Limb (tissue), 2 donors: ENCODE results near the gene FAP.

ENCODE experiments used
- DNase-seq, 2 donors: peaks; one replicate each; pipeline ENCODE4 v3.0.0-alpha.2; 2016; ENCODE audit errors: extremely low spot score in 2 of 2

The FAP gene, protein sequence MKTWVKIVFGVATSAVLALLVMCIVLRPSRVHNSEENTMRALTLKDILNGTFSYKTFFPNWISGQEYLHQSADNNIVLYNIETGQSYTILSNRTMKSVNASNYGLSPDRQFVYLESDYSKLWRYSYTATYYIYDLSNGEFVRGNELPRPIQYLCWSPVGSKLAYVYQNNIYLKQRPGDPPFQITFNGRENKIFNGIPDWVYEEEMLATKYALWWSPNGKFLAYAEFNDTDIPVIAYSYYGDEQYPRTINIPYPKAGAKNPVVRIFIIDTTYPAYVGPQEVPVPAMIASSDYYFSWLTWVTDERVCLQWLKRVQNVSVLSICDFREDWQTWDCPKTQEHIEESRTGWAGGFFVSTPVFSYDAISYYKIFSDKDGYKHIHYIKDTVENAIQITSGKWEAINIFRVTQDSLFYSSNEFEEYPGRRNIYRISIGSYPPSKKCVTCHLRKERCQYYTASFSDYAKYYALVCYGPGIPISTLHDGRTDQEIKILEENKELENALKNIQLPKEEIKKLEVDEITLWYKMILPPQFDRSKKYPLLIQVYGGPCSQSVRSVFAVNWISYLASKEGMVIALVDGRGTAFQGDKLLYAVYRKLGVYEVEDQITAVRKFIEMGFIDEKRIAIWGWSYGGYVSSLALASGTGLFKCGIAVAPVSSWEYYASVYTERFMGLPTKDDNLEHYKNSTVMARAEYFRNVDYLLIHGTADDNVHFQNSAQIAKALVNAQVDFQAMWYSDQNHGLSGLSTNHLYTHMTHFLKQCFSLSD

DNA sequence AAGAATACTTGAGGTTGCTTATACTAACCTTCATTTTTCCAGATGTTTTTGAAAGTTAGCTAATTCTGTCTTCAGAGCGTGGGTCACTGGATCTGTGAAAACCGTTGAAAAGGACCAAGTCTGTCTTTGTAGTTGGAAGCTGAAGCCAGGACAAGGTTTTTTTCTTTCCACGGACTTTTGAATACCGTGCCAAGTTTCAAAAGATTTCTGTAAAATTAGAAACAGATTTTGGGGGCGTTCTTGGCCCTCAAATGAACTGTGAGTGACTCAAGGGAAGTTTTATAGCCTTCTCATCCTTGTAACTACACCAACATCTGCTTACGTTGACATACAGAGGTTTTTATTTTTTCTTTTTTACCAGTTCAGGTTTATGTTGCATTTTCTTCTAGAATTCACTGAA, at the start of gene FAP:
TSS of gene FAP (minus strand) at position 152 of the 400 bp plus-strand sequence. CDS start at position 34, 118 bp downstream.
- peak in 1 of 2 donors; percentile 89 for DNase-seq

- no peak for DNase-seq
Observed at GRCh38 chr2:162291748-162292147, 48.5 kb upstream of the FAP start.

DNA sequence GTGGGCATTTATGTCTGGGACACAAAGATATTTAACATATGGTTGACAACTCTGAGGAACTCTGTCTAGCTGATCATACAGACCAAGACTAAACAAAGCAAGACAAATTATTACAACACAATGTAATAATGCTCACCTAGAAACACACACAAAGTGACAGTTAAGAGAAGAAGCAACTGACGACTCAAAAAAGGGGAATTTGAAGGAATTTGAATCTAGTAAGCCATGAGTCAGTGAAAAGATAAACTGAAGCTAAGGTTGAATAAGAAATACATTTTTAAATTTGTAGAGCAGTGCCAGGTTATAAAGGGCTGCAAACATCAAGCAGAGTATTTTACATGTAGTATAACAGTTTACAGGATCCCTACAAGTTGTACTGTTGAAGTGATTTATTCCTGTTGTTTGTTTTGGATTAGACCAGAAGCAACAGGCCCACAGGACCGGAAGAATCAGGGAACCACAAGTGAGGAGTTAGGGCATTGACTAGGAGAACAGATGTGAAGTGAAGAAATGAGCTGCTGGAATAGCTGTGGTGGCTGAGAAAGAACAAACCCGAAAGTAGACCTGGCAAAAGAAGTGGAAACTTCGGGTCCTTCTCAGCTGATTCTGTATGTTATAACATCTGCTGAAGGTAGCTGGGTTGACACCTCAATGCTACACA, 39.6 kb upstream of the FAP start:
- no peak for DNase-seq

- no peak for DNase-seq
Observed at GRCh38 chr2:162280654-162281053, 37.4 kb upstream of the FAP start.

GRCh38 chr2:162277381-162277780, 34.1 kb upstream of the FAP start:
- DNase-seq: no peak

- no peak for DNase-seq
Observed at GRCh38 chr2:162267996-162268395, 24.8 kb upstream of the FAP start.

DNA sequence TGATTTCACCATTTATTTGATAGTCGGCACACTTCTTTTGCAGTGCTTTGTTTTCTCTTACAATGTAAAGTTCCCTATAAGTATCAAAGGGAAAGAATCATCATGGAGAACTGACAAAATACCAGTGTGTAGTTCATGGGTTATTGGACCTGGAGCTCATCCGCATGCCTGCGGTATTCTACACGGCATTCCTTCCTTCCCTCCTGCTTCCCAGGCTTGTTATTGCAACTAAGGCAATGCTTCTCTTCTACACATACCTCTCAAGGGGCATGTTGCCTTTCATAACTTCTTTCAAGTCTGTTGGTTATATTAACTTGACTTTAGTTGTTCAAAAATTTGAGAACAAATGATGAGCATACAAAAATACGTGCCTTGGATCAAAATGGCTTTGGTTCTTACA, 24.3 kb upstream of the FAP start:
- no peak for DNase-seq

DNA sequence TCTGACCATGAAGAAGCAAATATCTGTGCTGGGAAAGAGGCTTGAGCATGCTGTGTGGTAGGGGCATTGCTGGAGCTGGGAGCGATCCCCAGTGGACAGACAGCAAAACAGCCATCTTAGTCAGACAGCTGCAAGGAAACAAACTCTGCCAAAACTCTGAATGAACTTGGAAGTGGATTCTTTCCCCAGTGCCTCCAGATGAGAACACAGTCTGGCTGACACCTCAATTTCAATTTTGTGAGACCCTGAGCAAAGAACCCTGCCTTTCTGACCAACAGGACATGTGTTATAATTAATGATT, 23.2 kb upstream of the FAP start:
- peak in 1 of 2 donors; percentile 49 for DNase-seq

GRCh38 chr2:162265666-162266459, 22.6 kb upstream of the FAP start:
- DNase-seq: no peak

DNA sequence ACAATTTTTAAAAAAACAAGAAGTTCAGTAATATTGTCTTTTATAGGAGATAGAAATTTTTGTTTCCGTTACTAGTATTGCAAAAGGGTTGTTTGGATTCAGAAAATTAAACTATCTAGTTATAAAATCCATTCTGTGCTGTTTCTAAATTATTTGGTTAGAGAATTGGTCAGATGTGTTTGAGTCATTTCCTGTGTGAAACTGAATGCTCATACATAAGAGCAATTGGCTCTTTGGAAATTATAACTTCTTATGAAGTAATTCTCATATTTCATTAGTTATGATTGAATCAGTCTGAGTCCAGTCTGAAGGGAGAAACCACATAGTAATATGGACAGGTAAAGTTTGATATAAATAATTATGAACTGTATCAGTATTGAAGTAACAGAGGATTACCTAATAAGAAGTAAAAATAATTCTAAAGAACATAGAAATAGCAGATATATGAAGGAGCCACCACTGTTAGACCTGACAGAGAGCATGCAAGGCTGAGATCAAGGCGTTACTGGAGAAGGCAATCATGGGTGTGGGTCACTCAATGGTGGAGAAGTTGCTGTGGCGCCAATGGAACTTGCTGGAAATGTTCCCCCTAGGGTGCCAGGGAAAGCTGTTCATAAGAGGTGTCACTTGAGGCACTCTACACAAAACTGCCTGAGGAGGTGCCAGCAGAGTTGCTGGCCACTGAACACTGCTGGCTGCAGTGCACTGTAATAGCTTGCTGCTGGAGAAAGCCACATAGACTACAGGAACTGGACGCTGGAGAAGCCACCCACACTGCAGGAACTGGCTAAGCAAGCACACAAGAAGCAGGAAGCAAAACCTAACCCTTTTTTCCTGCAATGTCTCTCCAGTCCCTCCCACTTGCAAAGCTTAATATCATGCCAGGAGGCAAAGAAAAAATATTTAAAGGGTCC, 18.0 kb upstream of the FAP start:
- no peak for DNase-seq

GRCh38 chr2:162258686-162259085, 15.4 kb upstream of the FAP start:
- no peak for DNase-seq

GRCh38 chr2:162258169-162258568, 14.9 kb upstream of the FAP start:
- DNase-seq: no peak

GRCh38 chr2:162257425-162257824, 14.2 kb upstream of the FAP start:
- DNase-seq: no peak

GRCh38 chr2:162256591-162256991, 13.3 kb upstream of the FAP start:
- DNase-seq: peak in 1 of 2 donors; percentile 55

DNA sequence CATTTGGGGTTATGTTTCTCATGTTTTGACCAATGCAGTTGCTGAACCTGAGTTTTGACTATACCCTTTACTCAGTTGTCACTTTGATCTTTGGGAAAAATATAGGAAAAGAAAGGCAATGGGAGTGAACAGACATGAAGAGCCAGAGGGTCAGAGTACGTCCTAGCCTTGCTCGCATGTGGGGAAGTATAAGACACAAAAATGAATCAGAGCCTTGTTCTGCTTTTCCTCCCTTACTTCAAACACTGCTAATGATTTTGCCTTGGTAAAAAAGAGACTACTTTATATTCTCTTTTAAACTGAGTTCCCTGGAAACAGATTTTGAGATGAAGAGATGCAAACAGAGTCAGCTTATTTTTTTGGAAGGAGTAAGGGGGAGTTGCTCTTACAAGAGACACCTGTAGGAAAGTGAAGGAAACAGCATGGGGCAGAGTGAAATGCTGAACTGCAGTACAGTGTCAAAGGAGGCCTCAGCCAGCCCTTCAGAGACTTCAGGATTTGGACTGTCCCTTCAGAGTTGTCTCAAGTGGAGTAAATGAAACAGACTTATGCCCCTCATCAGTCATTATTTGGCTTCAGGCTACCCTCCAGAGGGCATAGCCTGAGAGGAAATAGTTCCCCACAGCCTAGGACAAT, 11.1 kb upstream of the FAP start:
- DNase-seq: no peak

DNA sequence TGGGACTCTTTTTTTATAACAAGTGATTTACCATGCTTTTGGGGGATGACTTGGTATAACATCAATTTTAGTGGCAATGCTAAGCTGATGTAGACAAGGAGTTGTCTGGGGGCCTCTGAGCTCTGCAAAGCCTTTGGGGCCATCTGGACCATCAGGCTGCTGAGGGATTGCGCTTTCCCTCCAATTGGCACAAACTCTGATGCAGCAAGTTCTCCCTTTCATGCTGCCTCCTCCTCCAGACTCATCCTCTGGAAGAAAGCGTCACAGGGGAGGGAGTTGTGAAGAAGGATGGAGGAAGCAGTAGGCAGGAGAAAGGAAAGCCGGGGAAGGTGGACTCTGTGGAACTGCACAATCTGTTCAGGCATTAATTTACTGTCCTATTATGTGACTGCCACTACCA, 10.2 kb upstream of the FAP start:
- no peak for DNase-seq

- no peak for DNase-seq
Observed at GRCh38 chr2:162252153-162252552, 8.9 kb upstream of the FAP start.

DNA sequence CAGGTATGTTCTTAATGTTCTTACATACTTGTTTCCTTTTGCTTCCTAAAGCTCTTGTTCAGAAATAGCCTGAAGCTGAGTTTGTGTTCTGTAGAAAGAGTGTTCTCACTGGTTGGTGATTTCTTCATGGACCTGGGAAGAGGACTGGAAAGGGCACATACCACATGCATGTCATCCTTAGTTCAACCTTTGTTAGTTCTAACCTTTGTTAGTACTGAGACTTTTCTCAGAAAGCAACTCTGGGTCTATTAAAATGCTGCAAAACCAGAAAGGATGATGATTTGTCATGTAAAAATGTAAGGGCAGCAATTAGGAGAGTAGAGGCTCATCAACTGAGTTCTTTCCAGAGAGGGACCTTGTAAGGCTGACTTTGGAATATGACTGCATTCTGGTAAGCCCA, 2.5 kb upstream of the FAP start:
- DNase-seq: no peak

DNA sequence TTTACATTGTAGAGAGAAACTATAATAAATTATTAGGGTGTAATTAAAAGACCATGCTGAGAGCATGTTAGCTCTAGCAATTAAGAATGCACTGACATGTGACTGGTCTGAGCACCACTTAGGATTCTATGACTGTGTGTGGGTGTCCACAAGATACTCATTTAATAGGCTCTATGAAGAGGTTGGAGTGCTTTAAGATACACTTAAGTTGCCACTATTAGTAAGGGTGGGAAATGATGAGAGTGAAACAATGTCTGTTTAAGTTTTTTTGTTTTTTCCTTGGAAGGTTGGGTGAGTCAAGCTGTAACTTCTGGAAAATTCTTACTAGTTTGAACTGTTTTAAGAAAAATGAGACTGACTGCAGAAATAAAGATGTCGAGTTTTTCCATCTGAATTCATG, 1.8 kb upstream of the FAP start:
- DNase-seq: no peak

GRCh38 chr2:162244541-162245031, 1.3 kb upstream of the FAP start:
- DNase-seq: no peak
